GM23338 (cell line): Measurements from ENCODE around the gene ZMYND8. TPM values are rescaled to one million over a fixed set of nuclear protein-coding genes. Genes with fewer than 3 reads are reported as not detected.

Experiments
- ATAC-seq: fragments of 200-7000 bp; cut with Tn5 transposase; 3 replicates; pipeline ENCODE4 v1.9.1; 2020
- DNase-seq: peaks from one replicate; pipeline ENCODE4 v3.0.0-alpha.2; 2015; ENCODE audit warnings: low spot score
- H2AFZ ChIP-seq: fragments of 200-600 bp; sonication (generic); 2 replicates; pipeline ENCODE4 v1.8.0; 2016; ENCODE audit warnings: antibody characterized with exemption, mild to moderate bottlenecking, moderate library complexity
- H3F3A ChIP-seq: fragments of 200-600 bp; sonication (generic); replicated peaks from 2 replicates; pipeline ENCODE4 v1.8.0; 2017; ENCODE audit warnings: antibody characterized with exemption, mixed run types, low read depth
- H3K27ac ChIP-seq: fragments of 200-600 bp; sonication (generic); 2 replicates; pipeline ENCODE4 v1.6.1; 2016; ENCODE audit warnings: low read depth
- H3K27me3 ChIP-seq: fragments of 200-600 bp; sonication (generic); 2 replicates; pipeline ENCODE4 v1.8.0; 2016; ENCODE audit warnings: mild to moderate bottlenecking, mixed run types, moderate library complexity; ENCODE audit not compliant: insufficient read depth
- H3K36me3 ChIP-seq: fragments of 200-600 bp; sonication (generic); 2 replicates; pipeline ENCODE4 v1.8.0; 2016; ENCODE audit warnings: mild to moderate bottlenecking; ENCODE audit not compliant: insufficient read depth
- H3K4me1 ChIP-seq: fragments of 200-600 bp; sonication (generic); 2 replicates; pipeline ENCODE4 v1.8.0; 2016; ENCODE audit warnings: mild to moderate bottlenecking, moderate library complexity; ENCODE audit not compliant: insufficient read depth
- H3K4me2 ChIP-seq: fragments of 200-600 bp; sonication (generic); 2 replicates; pipeline ENCODE4 v1.7.1; 2017; ENCODE audit warnings: mixed run types
- H3K4me3 ChIP-seq: fragments of 200-600 bp; sonication (generic); 2 replicates; pipeline ENCODE4 v1.6.1; 2016; ENCODE audit warnings: mixed run types
- H3K79me2 ChIP-seq: fragments of 200-600 bp; sonication (generic); replicated peaks from 2 replicates; pipeline ENCODE4 v1.8.0; 2017; ENCODE audit warnings: mild to moderate bottlenecking; ENCODE audit not compliant: insufficient read depth
- H3K9me2 ChIP-seq: fragments of 200-600 bp; sonication (generic); 2 replicates; pipeline ENCODE4 v1.8.0; 2017; ENCODE audit not compliant: insufficient read depth
- H4K20me1 ChIP-seq: fragments of 200-600 bp; sonication (generic); replicated peaks from 2 replicates; pipeline ENCODE4 v1.8.0; 2017; ENCODE audit warnings: mild to moderate bottlenecking; ENCODE audit not compliant: insufficient read depth
- H3K27ac Mint-ChIP-seq: 2 replicates; pipeline ENCODE4 v1.8.0; 2020; ENCODE audit warnings: inconsistent platforms, mild to moderate bottlenecking, moderate library complexity, mixed read lengths
- H3K27me3 Mint-ChIP-seq: 3 replicates; pipeline ENCODE4 v1.8.0; 2022; ENCODE audit warnings: low read depth, mild to moderate bottlenecking, moderate library complexity, mixed read lengths, inconsistent platforms; ENCODE audit not compliant: insufficient read depth, poor library complexity
- H3K36me3 Mint-ChIP-seq: 3 replicates; pipeline ENCODE4 v1.8.0; 2021; ENCODE audit warnings: low read depth, mild to moderate bottlenecking, inconsistent platforms, moderate library complexity, mixed read lengths
- H3K4me1 Mint-ChIP-seq: 3 replicates; pipeline ENCODE4 v1.8.0; 2020; ENCODE audit warnings: mild to moderate bottlenecking, inconsistent platforms, mixed read lengths
- H3K4me3 Mint-ChIP-seq: 3 replicates; pipeline ENCODE4 v1.8.0; 2021; ENCODE audit warnings: moderate library complexity, mild to moderate bottlenecking, inconsistent platforms, mixed read lengths
- H3K9me3 Mint-ChIP-seq: 3 replicates; pipeline ENCODE4 v1.8.0; 2020; ENCODE audit warnings: moderate library complexity, mild to moderate bottlenecking, inconsistent platforms, mixed read lengths
- CREB1 ChIP-seq: fragments of 250-450 bp; sonication (Bioruptor Pico); IDR thresholded peaks from 2 replicates; pipeline ENCODE4 v1.5.0; 2020; ENCODE audit warnings: low read depth, mild to moderate bottlenecking, moderate library complexity
- EZH2 ChIP-seq: fragments of 200-600 bp; sonication (generic); IDR thresholded peaks from one replicate; pipeline ENCODE4 v1.8.0; 2017; ENCODE audit warnings: antibody characterized with exemption, mild to moderate bottlenecking, low read depth; ENCODE audit not compliant: unreplicated experiment
- EZH2phosphoT487 ChIP-seq: fragments of 200-600 bp; sonication (generic); IDR thresholded peaks from one replicate; pipeline ENCODE4 v1.8.1; 2018; ENCODE audit warnings: antibody characterized with exemption; ENCODE audit not compliant: unreplicated experiment
- JUNB ChIP-seq: IDR thresholded peaks from one replicate; pipeline ENCODE4 v1.6.1; 2016; ENCODE audit warnings: antibody characterized with exemption; ENCODE audit not compliant: unreplicated experiment
- NANOG ChIP-seq: IDR thresholded peaks from 2 replicates; pipeline ENCODE4 v1.6.1; 2016; ENCODE audit warnings: antibody characterized with exemption, borderline replicate concordance
- POLR2AphosphoS5 ChIP-seq: IDR thresholded peaks from 2 replicates; pipeline ENCODE4 v1.6.1; 2016; ENCODE audit warnings: antibody characterized with exemption, low read depth
- STAT1 ChIP-seq: IDR thresholded peaks from one replicate; pipeline ENCODE4 v1.6.1; 2016; ENCODE audit warnings: antibody characterized with exemption; ENCODE audit not compliant: unreplicated experiment
- ZNF114 ChIP-seq: fragments of 250-450 bp; sonication (Bioruptor Pico); IDR thresholded peaks from 2 replicates; pipeline ENCODE4 v1.5.0; 2020; ENCODE audit warnings: mild to moderate bottlenecking, moderate library complexity
- ZNF331 ChIP-seq: fragments of 250-450 bp; sonication (Bioruptor Pico); IDR thresholded peaks from 2 replicates; pipeline ENCODE4 v1.5.0; 2020; ENCODE audit warnings: low read depth, mild to moderate bottlenecking, moderate library complexity
- polyA plus RNA-seq: library from polyadenylated mRNA; unstranded; fragments of >200 nt; fragmentation: Nextera tagmentation; extraction: Ambion mirVana; gene quantifications from 2 replicates; pipeline ENCODE4 v1.2.1, GENCODE V29; 2016
- total RNA-seq: library from RNA; depleted of rRNA; stranded (reverse); fragments of >200 nt; shearing (Covaris generic); gene quantifications from 2 replicates; pipeline ENCODE4 v1.2.3, GENCODE V29; 2014
- TF ChIP-seq, protein P1 (sequence below): fragments of 250-450 bp; sonication (Bioruptor Pico); IDR thresholded peaks from 2 replicates; pipeline ENCODE4 v1.5.0; 2020; ENCODE audit warnings: mild to moderate bottlenecking, moderate library complexity
- TF ChIP-seq, protein P2 (sequence below): IDR thresholded peaks from 2 replicates; pipeline ENCODE4 v1.6.1; 2016; ENCODE audit warnings: antibody characterized with exemption
- TF ChIP-seq, protein P3 (sequence below): IDR thresholded peaks from one replicate; pipeline ENCODE4 v1.6.1; 2018; ENCODE audit warnings: antibody characterized with exemption; ENCODE audit not compliant: unreplicated experiment
- TF ChIP-seq, protein P4 (sequence below), 2 experiments: fragments of 200-600 bp in 1 of 2; sonication (generic) in 1 of 2; conservative IDR thresholded peaks; 2 replicates each; pipeline versions ENCODE4 v1.5.1 to v1.6.1; 2016 to 2017; ENCODE audit warnings: antibody characterized with exemption in 2 of 2, low read depth in 2 of 2, mild to moderate bottlenecking in 2 of 2, moderate library complexity in 1 of 2

The ZMYND8 gene
- total and polyA plus RNA-seq, 2 experiments from 2014 or later = 70.9 to 128 TPM

DNA sequence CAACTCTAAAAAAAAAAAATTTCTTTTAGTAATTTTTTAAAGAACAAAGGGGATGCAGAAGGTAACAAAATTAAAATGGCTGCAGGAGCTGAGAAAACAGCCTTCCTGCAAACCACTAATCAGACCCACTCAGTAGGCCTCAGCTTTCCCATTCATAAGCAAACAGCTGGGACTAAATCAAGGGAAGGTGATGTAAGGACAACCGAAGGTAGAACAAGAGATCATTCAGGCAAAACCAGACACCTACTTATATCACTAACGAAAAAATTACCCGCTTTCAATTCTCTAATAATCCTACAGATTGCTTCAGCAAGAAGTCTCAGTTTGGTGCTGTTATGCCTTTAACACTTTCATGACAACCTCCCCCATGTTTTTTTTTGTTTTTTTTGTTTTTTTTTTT lies 124.0 kb downstream of the ZMYND8 start:
- Histone ChIP-seq H3K27me3 (no peaks in the 10 kb centered on the region), H3K79me2 (peaks cover 47% of the 10 kb centered on the region), H3K36me3 (peaks cover 62% of the 10 kb centered on the region), H3K4me1 (peaks cover 9% of the 10 kb centered on the region; the same call in 1 of the 2 replicates), H3K27ac (0 out of 2 replicates have a peak overlapping the region, but pooled peaks have one; percentile 78), H3K9me2 (no peaks in the 10 kb centered on the region), H3F3A (peaks cover 29% of the 10 kb centered on the region), H4K20me1 (peaks cover 11% of the 10 kb centered on the region), H2AFZ (no peak overlapping the region), H3K4me2 (no peak overlapping the region), H3K4me3 (no peak overlapping the region)
- no peak for DNase-seq
- H3K27ac Mint-ChIP-seq = peak overlapping the region; percentile 72; the same call in 1 of the 2 replicates
- H3K4me1 Mint-ChIP-seq = peaks cover 24% of the 10 kb centered on the region
- H3K9me3 Mint-ChIP-seq = no peaks in the 10 kb centered on the region
- TF ChIP-seq, protein P1, sequence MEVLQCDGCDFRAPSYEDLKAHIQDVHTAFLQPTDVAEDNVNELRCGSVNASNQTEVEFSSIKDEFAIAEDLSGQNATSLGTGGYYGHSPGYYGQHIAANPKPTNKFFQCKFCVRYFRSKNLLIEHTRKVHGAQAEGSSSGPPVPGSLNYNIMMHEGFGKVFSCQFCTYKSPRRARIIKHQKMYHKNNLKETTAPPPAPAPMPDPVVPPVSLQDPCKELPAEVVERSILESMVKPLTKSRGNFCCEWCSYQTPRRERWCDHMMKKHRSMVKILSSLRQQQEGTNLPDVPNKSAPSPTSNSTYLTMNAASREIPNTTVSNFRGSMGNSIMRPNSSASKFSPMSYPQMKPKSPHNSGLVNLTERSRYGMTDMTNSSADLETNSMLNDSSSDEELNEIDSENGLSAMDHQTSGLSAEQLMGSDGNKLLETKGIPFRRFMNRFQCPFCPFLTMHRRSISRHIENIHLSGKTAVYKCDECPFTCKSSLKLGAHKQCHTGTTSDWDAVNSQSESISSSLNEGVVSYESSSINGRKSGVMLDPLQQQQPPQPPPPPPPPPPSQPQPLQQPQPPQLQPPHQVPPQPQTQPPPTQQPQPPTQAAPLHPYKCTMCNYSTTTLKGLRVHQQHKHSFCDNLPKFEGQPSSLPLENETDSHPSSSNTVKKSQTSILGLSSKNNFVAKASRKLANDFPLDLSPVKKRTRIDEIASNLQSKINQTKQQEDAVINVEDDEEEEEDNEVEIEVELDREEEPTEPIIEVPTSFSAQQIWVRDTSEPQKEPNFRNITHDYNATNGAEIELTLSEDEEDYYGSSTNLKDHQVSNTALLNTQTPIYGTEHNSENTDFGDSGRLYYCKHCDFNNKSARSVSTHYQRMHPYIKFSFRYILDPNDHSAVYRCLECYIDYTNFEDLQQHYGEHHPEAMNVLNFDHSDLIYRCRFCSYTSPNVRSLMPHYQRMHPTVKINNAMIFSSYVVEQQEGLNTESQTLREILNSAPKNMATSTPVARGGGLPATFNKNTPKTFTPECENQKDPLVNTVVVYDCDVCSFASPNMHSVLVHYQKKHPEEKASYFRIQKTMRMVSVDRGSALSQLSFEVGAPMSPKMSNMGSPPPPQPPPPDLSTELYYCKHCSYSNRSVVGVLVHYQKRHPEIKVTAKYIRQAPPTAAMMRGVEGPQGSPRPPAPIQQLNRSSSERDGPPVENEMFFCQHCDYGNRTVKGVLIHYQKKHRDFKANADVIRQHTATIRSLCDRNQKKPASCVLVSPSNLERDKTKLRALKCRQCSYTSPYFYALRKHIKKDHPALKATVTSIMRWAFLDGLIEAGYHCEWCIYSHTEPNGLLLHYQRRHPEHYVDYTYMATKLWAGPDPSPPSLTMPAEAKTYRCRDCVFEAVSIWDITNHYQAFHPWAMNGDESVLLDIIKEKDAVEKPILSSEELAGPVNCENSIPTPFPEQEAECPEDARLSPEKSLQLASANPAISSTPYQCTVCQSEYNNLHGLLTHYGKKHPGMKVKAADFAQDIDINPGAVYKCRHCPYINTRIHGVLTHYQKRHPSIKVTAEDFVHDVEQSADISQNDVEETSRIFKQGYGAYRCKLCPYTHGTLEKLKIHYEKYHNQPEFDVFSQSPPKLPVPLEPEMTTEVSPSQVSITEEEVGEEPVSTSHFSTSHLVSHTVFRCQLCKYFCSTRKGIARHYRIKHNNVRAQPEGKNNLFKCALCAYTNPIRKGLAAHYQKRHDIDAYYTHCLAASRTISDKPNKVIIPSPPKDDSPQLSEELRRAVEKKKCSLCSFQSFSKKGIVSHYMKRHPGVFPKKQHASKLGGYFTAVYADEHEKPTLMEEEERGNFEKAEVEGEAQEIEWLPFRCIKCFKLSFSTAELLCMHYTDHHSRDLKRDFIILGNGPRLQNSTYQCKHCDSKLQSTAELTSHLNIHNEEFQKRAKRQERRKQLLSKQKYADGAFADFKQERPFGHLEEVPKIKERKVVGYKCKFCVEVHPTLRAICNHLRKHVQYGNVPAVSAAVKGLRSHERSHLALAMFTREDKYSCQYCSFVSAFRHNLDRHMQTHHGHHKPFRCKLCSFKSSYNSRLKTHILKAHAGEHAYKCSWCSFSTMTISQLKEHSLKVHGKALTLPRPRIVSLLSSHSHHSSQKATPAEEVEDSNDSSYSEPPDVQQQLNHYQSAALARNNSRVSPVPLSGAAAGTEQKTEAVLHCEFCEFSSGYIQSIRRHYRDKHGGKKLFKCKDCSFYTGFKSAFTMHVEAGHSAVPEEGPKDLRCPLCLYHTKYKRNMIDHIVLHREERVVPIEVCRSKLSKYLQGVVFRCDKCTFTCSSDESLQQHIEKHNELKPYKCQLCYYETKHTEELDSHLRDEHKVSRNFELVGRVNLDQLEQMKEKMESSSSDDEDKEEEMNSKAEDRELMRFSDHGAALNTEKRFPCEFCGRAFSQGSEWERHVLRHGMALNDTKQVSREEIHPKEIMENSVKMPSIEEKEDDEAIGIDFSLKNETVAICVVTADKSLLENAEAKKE (CRISPR knock-in tag) = no peak
- TF ChIP-seq NANOG (no peak), EZH2phosphoT487 (no peak), CREB1 (CRISPR knock-in tag) (no peak), EZH2 (no peak), STAT1 (no peak), ZNF114 (CRISPR knock-in tag) (no peak), JUNB (no peak), POLR2AphosphoS5 (no peak), ZNF331 (CRISPR knock-in tag) (no peak)
- TF ChIP-seq, protein P2, sequence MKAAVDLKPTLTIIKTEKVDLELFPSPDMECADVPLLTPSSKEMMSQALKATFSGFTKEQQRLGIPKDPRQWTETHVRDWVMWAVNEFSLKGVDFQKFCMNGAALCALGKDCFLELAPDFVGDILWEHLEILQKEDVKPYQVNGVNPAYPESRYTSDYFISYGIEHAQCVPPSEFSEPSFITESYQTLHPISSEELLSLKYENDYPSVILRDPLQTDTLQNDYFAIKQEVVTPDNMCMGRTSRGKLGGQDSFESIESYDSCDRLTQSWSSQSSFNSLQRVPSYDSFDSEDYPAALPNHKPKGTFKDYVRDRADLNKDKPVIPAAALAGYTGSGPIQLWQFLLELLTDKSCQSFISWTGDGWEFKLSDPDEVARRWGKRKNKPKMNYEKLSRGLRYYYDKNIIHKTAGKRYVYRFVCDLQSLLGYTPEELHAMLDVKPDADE = no peak
- TF ChIP-seq, protein P3, sequence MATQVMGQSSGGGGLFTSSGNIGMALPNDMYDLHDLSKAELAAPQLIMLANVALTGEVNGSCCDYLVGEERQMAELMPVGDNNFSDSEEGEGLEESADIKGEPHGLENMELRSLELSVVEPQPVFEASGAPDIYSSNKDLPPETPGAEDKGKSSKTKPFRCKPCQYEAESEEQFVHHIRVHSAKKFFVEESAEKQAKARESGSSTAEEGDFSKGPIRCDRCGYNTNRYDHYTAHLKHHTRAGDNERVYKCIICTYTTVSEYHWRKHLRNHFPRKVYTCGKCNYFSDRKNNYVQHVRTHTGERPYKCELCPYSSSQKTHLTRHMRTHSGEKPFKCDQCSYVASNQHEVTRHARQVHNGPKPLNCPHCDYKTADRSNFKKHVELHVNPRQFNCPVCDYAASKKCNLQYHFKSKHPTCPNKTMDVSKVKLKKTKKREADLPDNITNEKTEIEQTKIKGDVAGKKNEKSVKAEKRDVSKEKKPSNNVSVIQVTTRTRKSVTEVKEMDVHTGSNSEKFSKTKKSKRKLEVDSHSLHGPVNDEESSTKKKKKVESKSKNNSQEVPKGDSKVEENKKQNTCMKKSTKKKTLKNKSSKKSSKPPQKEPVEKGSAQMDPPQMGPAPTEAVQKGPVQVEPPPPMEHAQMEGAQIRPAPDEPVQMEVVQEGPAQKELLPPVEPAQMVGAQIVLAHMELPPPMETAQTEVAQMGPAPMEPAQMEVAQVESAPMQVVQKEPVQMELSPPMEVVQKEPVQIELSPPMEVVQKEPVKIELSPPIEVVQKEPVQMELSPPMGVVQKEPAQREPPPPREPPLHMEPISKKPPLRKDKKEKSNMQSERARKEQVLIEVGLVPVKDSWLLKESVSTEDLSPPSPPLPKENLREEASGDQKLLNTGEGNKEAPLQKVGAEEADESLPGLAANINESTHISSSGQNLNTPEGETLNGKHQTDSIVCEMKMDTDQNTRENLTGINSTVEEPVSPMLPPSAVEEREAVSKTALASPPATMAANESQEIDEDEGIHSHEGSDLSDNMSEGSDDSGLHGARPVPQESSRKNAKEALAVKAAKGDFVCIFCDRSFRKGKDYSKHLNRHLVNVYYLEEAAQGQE = no peak
- TF ChIP-seq, protein P4, sequence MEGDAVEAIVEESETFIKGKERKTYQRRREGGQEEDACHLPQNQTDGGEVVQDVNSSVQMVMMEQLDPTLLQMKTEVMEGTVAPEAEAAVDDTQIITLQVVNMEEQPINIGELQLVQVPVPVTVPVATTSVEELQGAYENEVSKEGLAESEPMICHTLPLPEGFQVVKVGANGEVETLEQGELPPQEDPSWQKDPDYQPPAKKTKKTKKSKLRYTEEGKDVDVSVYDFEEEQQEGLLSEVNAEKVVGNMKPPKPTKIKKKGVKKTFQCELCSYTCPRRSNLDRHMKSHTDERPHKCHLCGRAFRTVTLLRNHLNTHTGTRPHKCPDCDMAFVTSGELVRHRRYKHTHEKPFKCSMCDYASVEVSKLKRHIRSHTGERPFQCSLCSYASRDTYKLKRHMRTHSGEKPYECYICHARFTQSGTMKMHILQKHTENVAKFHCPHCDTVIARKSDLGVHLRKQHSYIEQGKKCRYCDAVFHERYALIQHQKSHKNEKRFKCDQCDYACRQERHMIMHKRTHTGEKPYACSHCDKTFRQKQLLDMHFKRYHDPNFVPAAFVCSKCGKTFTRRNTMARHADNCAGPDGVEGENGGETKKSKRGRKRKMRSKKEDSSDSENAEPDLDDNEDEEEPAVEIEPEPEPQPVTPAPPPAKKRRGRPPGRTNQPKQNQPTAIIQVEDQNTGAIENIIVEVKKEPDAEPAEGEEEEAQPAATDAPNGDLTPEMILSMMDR (conservative IDR thresholded peaks at IDR 0.05; ENCODE audit: low read depth in 2 of 2) = no peak
- ATAC-seq = peak; percentile 68
- H3K27me3 Mint-ChIP-seq = peaks cover 11% of the 10 kb centered on the region
- H3K36me3 Mint-ChIP-seq = peaks cover 92% of the 10 kb centered on the region
- no peak overlapping the region for H3K4me3 Mint-ChIP-seq
